K562 (cell line): ENCODE results near the gene ACTN4. TPM values are rescaled to one million over a fixed set of nuclear protein-coding genes. Genes with fewer than 3 reads are reported as not detected.
A peak's percentile ranks its signal among the peaks of the same experiment; 100 is the strongest.

Experiments used
- ATAC-seq: fragments of 200-7000 bp; cut with Tn5 transposase; 3 replicates; pipeline ENCODE4 v1.9.1; 2020; ENCODE audit warnings: moderate library complexity
- BruUV-seq: library from RNA; stranded (reverse); fragments of 400-500 nt; replicated peaks from 2 replicates; lab custom pipeline; 2021; lab: Mats Ljungman, UMichigan
- CTCF ChIA-PET: fragments of 300-600 bp; formaldehyde crosslinking; extraction: SDS; loops from one replicate; lab custom pipeline; 2021; ENCODE audit warnings: low intra/inter-chr PET ratio; lab: Yijun Ruan, JAX
- POLR2A ChIA-PET: fragments of 300-600, 350-650 bp; sonication (Branson Sonifier 250); formaldehyde crosslinking; extraction: SDS; loops from one replicate; lab custom pipeline; 2021; ENCODE audit warnings: antibody characterized with exemption, inconsistent platforms; lab: Yijun Ruan, JAX
- DNase-seq, 4 experiments: peaks; one replicate each; pipeline versions ENCODE4 v3.0.0 to v3.0.0-alpha.2; 2011 to 2018; ENCODE audit warnings: low spot score in 3 of 4, mixed read lengths in 3 of 4; ENCODE audit errors: extremely low read depth in 1 of 4
- FAIRE-seq: peaks from 2 replicates; lab custom pipeline; 2011; peaks lifted over from hg19 to GRCh38; lab: Jason Lieb, UNC
- H2AFZ ChIP-seq: 2 replicates; pipeline ENCODE4 v1.6.0; 2011; ENCODE audit warnings: low read depth, low read length, control low read depth, inconsistent platforms
- H3K27ac ChIP-seq: fragments of 200-600 bp; 3 replicates; pipeline ENCODE4 v1.8.0; 2011; ENCODE audit warnings: low read depth, mild to moderate bottlenecking, control low read depth, inconsistent platforms, low read length, moderate library complexity, mixed read lengths; ENCODE audit errors: extremely low read depth
- H3K27me3 ChIP-seq, 2 experiments: fragments of 300-600 bp in 1 of 2; 2 replicates in 1 of 2; 3 replicates in 1 of 2; pipeline versions ENCODE4 v1.6.0 to v1.8.0; 2011; ENCODE audit warnings: inconsistent platforms in 2 of 2, low read length in 2 of 2, mild to moderate bottlenecking in 1 of 2, mixed read lengths in 1 of 2, moderate library complexity in 1 of 2; ENCODE audit not compliant: control insufficient read depth in 2 of 2, insufficient read depth in 2 of 2
- H3K36me3 ChIP-seq: fragments of 300-600 bp; 3 replicates; pipeline ENCODE4 v1.8.0; 2011; ENCODE audit warnings: mild to moderate bottlenecking, low read length, inconsistent platforms; ENCODE audit not compliant: control insufficient read depth, insufficient read depth
- H3K4me1 ChIP-seq, 2 experiments: fragments of 200-600 bp in 1 of 2; replicated peaks in 1 of 2; 2 replicates in 1 of 2; 3 replicates in 1 of 2; pipeline versions ENCODE4 v1.5.1 to v1.8.0; 2011; ENCODE audit warnings: inconsistent platforms in 2 of 2, low read length in 2 of 2, mild to moderate bottlenecking in 1 of 2, mixed read lengths in 1 of 2, moderate library complexity in 1 of 2; ENCODE audit not compliant: control insufficient read depth in 2 of 2, insufficient read depth in 2 of 2
- H3K4me2 ChIP-seq: 2 replicates; pipeline ENCODE4 v1.6.1; 2011; ENCODE audit warnings: low read length, control low read depth, inconsistent platforms, mixed read lengths; ENCODE audit not compliant: insufficient read depth
- H3K4me3 ChIP-seq: fragments of 200-600 bp; sonication (generic), shearing (Covaris generic); 2 replicates; pipeline ENCODE4 v1.5.1; 2016; ENCODE audit warnings: control low read depth, inconsistent platforms
- H3K79me2 ChIP-seq: fragments of 200-600 bp; 3 replicates; pipeline ENCODE4 v1.8.0; 2011; ENCODE audit warnings: low read length, inconsistent platforms; ENCODE audit not compliant: control insufficient read depth, insufficient read depth
- H3K9ac ChIP-seq, 2 experiments: 2 replicates each; pipeline versions ENCODE4 v1.6.0 to v1.6.1; 2011; ENCODE audit warnings: low read depth in 2 of 2, low read length in 2 of 2, control low read depth in 1 of 2, inconsistent platforms in 1 of 2, mild to moderate bottlenecking in 1 of 2, mixed read lengths in 1 of 2; ENCODE audit not compliant: insufficient read depth in 1 of 2
- H3K9me1 ChIP-seq: one replicate; pipeline ENCODE4 v1.6.0; 2011; ENCODE audit warnings: inconsistent platforms, mild to moderate bottlenecking, low read length, moderate library complexity; ENCODE audit not compliant: control insufficient read depth, insufficient read depth
- H3K9me3 ChIP-seq: replicated peaks from 2 replicates; pipeline ENCODE4 v1.5.1; 2011; ENCODE audit warnings: low read depth, low read length, inconsistent platforms; ENCODE audit not compliant: control insufficient read depth, insufficient read depth
- H4K20me1 ChIP-seq: replicated peaks from 2 replicates; pipeline ENCODE4 v1.6.1; 2011; ENCODE audit warnings: low read length, inconsistent platforms, mixed read lengths; ENCODE audit not compliant: control insufficient read depth, insufficient read depth
- CBFB ChIP-seq: sonication (generic); formaldehyde crosslinking; IDR thresholded peaks from 2 replicates; pipeline ENCODE4 v1.4.0; 2020; ENCODE audit warnings: mild to moderate bottlenecking, missing genetic modification reagents
- CSDE1 ChIP-seq, 2 experiments: fragments of 450-650 bp; IDR thresholded peaks; 2 replicates each; pipeline ENCODE4 v1.6.1; 2016; ENCODE audit warnings: mild to moderate bottlenecking in 1 of 2
- KDM2B ChIP-seq: fragments of 250-450 bp; sonication (Bioruptor Pico); IDR thresholded peaks from 2 replicates; pipeline ENCODE4 v1.8.0; 2021; ENCODE audit warnings: mild to moderate bottlenecking, moderate library complexity
- NCOA4 ChIP-seq: fragments of 450-650 bp; IDR thresholded peaks from 2 replicates; pipeline ENCODE4 v1.6.1; 2018; ENCODE audit warnings: mild to moderate bottlenecking; ENCODE audit not compliant: partially characterized antibody
- POLR3G ChIP-seq: IDR thresholded peaks from 2 replicates; pipeline ENCODE4 v1.6.1; 2011; ENCODE audit not compliant: insufficient read length, insufficient replicate concordance; ENCODE audit errors: extremely low read depth
- POU5F1 ChIP-seq: fragments of 150-350 bp; IDR thresholded peaks from 2 replicates; pipeline ENCODE4 v1.6.1; 2014; ENCODE audit warnings: borderline replicate concordance, low read length, low read depth, mild to moderate bottlenecking; ENCODE audit not compliant: partially characterized antibody
- TRIM28 ChIP-seq: fragments of 450-650 bp; IDR thresholded peaks from 2 replicates; pipeline ENCODE4 v1.6.1; 2017
- WGBS: fragments of 100-300 bp; shearing (Covaris generic); methylation state at CpG from one replicate; pipeline ENCODE4 v1.1.6; 2016; ENCODE audit warnings: low coverage, mixed read lengths; ENCODE audit not compliant: insufficient coverage; ENCODE audit errors: missing lambda C conversion rate; 5-methylcytosine and 5-hydroxymethylcytosine counted together
- in situ Hi-C: fragments of 300-500 bp; cut with MboI; formaldehyde crosslinking; loops from 4 replicates; pipeline ENCODE4 v1.15.0; 2018; ENCODE audit warnings: inconsistent platforms, mixed read lengths
- intact Hi-C: fragments of 100-400 bp; cut with micrococcal nuclease; formaldehyde crosslinking; loops from 2 replicates; pipeline ENCODE4 v1.14.2; 2022
- polyA plus RNA-seq, 8 experiments: library from polyadenylated mRNA; depleted of rRNA in 4 of 8; stranded (reverse) in 5 of 8; unstranded in 3 of 8; fragments of >200 nt; fragmentation: Nextera tagmentation in 2 of 8; fragmentation: Illumina TruSeq in 1 of 8; extraction: Ambion mirVana in 2 of 8; extraction: Trizol in 1 of 8; gene quantifications; 2 replicates each; pipeline versions ENCODE4 v1.2.1 to v1.2.3, GENCODE V29; 2011 to 2014; ENCODE audit warnings: inconsistent platforms in 1 of 8, missing spikeins in 1 of 8
- total RNA-seq, 7 experiments: library from RNA; depleted of rRNA in 6 of 7; stranded (reverse); fragments of >200 nt in 6 of 7; fragmentation: Illumina TruSeq in 2 of 7; extraction: Trizol in 2 of 7; gene quantifications; 2 replicates each; pipeline versions ENCODE4 v1.2.1 to v1.2.3, GENCODE V29; 2011 to 2021; ENCODE audit warnings: low replicate concordance in 1 of 7
- TF ChIP-seq, protein P1 (sequence below), 2 experiments: fragments of 450-650 bp in 1 of 2; sonication (generic) in 1 of 2; formaldehyde crosslinking in 1 of 2; IDR thresholded peaks; 2 replicates each; pipeline versions ENCODE4 v1.7.1 to v1.9.0; 2016 to 2022; ENCODE audit warnings: inconsistent platforms in 1 of 2, mild to moderate bottlenecking in 1 of 2, missing genetic modification reagents in 1 of 2
- TF ChIP-seq, protein P2 (sequence below): fragments of 450-650 bp; formaldehyde crosslinking; IDR thresholded peaks from 2 replicates; pipeline ENCODE4 v1.4.0; 2020; ENCODE audit warnings: mild to moderate bottlenecking, moderate library complexity

Gene ACTN4
- total and polyA plus RNA-seq, 9 of the 15 experiments (the other 6 are each of a cell fraction or from before 2014, with no cell fraction given) = 3.1 to 385 (median 125) TPM

DNA sequence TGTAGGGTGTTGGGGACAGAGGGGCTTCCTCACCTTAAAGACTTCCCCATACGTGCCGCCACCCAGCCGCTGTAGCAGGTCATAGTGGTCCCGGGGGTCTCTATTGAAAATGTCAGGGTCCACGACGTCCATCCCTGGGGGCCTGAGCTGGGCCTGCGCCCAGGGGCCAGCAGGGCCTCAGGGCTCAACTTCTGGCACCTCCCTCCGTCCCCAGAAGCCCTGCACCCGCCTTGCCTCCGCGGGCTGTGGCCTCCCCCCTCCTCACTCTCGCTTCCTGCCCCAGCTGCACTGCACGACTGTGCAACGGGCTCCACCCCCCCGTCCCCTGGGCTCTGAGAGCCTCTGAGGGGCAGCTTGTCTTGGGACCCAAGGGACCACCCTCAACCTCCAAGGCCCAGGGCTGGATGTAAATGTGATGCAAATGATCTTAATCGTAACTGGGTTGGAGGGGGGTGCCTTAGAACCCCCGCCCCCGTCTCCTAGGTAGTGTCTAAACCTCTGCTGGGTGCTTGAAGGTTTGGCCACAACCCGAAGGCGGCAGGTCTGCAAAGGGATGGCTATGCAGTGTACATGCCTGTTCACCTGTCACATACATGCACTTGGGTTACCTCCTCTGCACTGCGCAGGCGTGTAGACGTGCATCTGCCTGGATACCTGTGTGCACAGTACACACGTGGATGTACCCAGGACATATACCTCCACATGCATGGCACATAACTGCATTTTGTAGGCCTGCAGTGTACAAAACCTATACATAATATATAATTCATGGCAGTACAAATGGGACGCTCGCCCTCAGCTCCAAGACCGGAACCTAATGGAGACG is 29.5 kb upstream of the ACTN4 start, which contains the start of gene MAP4K1:
Gene MAP4K1 (minus strand): TSS at position 190 of the 826 bp plus-strand sequence. CDS start 58 bp downstream, at position 132.
- CTCF ChIA-PET = no interaction called here
- Histone ChIP-seq H4K20me1 (0 out of 2 replicates have a peak, but pooled peaks cover 4% of the 10 kb centered on the region), H3K27me3 (no peaks in the 10 kb centered on the region), H3K27ac (peak within 1 kb of the TSS; percentile 82), H2AFZ (peak within 1 kb of the TSS; percentile 93), H3K36me3 (peaks cover 35% of the 10 kb centered on the region), H3K9ac (peak within 1 kb of the TSS; percentile 73 to 95), H3K4me1 (peaks cover 13 to 33% of the 10 kb centered on the region in 2 experiments; a peak in 4 of 5 replicates), H3K4me2 (peak within 1 kb of the TSS; percentile 91), H3K4me3 (peak within 1 kb of the TSS; percentile 93), H3K79me2 (peaks cover 34% of the 10 kb centered on the region), H3K9me3 (no peaks in the 10 kb centered on the region), H3K9me1 (no peaks in the 10 kb centered on the region)
- in situ Hi-C loops = loop anchor here (10.0 kb wide), 1 partner anchor 383 kb away; no protein-coding TSS in a partner anchor
- peak in 2 of 4 experiments; percentile 14 to 34 for DNase-seq
- intact Hi-C loops = loop anchor here (2.0 to 5.0 kb wide), 2 partner anchors 61 to 73 kb away; no protein-coding TSS in a partner anchor
- WGBS = 72% methylated on average over 28 of the region's 28 CpGs
- peak; percentile 17 for ATAC-seq
- FAIRE-seq = peak; percentile 67
- TSS peak; percentile 96 for BruUV-seq
- POLR2A ChIA-PET = interaction anchor here (0.8 to 1.6 kb wide), 7 partner anchors 10 to 476 kb away, joined by 3 to 8 read pairs (median 4); partner anchors contain the start of gene ACTN4
- no peak for TF ChIP-seq CSDE1 (IDR thresholded peaks at IDR 0.05)
- no peak for TF ChIP-seq TRIM28
- no peak for TF ChIP-seq NCOA4
- TF ChIP-seq, protein P1, sequence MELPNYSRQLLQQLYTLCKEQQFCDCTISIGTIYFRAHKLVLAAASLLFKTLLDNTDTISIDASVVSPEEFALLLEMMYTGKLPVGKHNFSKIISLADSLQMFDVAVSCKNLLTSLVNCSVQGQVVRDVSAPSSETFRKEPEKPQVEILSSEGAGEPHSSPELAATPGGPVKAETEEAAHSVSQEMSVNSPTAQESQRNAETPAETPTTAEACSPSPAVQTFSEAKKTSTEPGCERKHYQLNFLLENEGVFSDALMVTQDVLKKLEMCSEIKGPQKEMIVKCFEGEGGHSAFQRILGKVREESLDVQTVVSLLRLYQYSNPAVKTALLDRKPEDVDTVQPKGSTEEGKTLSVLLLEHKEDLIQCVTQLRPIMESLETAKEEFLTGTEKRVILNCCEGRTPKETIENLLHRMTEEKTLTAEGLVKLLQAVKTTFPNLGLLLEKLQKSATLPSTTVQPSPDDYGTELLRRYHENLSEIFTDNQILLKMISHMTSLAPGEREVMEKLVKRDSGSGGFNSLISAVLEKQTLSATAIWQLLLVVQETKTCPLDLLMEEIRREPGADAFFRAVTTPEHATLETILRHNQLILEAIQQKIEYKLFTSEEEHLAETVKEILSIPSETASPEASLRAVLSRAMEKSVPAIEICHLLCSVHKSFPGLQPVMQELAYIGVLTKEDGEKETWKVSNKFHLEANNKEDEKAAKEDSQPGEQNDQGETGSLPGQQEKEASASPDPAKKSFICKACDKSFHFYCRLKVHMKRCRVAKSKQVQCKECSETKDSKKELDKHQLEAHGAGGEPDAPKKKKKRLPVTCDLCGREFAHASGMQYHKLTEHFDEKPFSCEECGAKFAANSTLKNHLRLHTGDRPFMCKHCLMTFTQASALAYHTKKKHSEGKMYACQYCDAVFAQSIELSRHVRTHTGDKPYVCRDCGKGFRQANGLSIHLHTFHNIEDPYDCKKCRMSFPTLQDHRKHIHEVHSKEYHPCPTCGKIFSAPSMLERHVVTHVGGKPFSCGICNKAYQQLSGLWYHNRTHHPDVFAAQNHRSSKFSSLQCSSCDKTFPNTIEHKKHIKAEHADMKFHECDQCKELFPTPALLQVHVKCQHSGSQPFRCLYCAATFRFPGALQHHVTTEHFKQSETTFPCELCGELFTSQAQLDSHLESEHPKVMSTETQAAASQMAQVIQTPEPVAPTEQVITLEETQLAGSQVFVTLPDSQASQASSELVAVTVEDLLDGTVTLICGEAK (IDR thresholded peaks at IDR 0.05) = no peak
- TF ChIP-seq, protein P1 (CRISPR knock-in tag; IDR thresholded peaks at IDR 0.05) = no peak
- no peak for TF ChIP-seq POLR3G
- TF ChIP-seq, protein P2, sequence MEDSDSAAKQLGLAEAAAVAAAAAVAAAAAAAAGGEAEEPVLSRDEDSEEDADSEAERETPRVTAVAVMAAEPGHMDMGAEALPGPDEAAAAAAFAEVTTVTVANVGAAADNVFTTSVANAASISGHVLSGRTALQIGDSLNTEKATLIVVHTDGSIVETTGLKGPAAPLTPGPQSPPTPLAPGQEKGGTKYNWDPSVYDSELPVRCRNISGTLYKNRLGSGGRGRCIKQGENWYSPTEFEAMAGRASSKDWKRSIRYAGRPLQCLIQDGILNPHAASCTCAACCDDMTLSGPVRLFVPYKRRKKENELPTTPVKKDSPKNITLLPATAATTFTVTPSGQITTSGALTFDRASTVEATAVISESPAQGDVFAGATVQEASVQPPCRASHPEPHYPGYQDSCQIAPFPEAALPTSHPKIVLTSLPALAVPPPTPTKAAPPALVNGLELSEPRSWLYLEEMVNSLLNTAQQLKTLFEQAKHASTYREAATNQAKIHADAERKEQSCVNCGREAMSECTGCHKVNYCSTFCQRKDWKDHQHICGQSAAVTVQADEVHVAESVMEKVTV (CRISPR knock-in tag) = no peak
- TF ChIP-seq CBFB = 0 out of 2 replicates have a peak, but pooled peaks have one; percentile 10
- no peak for TF ChIP-seq KDM2B (CRISPR knock-in tag)
- no peak for TF ChIP-seq POU5F1
